ENCODE results near the gene LSM12. TPM values are rescaled to one million over a fixed set of nuclear protein-coding genes. Genes with fewer than 3 reads are reported as not detected.

The LSM12 gene
- polyA plus RNA-seq, 4 donors = 24.8 to 36.4 (median 28.2) TPM

Other genes starting within 250 kb of the LSM12 start
- gene MPP3, start 233.5 kb downstream of the LSM12 start, polyA plus RNA-seq = 1 to 10 TPM; 1.2 to 5.4 (median 2.6) TPM
- gene CD300LG, start 219.5 kb downstream of the LSM12 start, polyA plus RNA-seq = 1 to 10 TPM in 1 of 4 donors, under 1 TPM in 2, not detected in 1; 0.30 to 2.0 (median 0.81) TPM
- 1 to 10 TPM in 2 of 4 donors, under 1 TPM in 1, not detected in 1; 0.27 to 1.8 (median 1.1) TPM for gene MPP2, start 159.1 kb downstream of the LSM12 start, polyA plus RNA-seq
- 1 to 10 TPM in 1 of 4 donors, not detected in 3; 5.5 TPM for gene PPY, start 124.2 kb downstream of the LSM12 start, polyA plus RNA-seq
- gene PYY, start 112.7 kb downstream of the LSM12 start, polyA plus RNA-seq = 100 to 1,000 TPM in 1 of 4 donors, 10 to 100 TPM in 1, 1 to 10 TPM in 1, not detected in 1; 1.8 to 192 (median 10.5) TPM
- gene NAGS, start 62.0 kb downstream of the LSM12 start, polyA plus RNA-seq = 10 to 100 TPM; 16.8 to 58.6 (median 50.6) TPM
- gene TMEM101, start 51.7 kb downstream of the LSM12 start, polyA plus RNA-seq = 10 to 100 TPM; 11.3 to 47.5 (median 27.7) TPM
- 10 to 100 TPM; 17.6 to 69.2 (median 39.3) TPM for gene G6PC3, start 4.1 kb upstream of the LSM12 start, polyA plus RNA-seq
- gene HDAC5, start 57.0 kb upstream of the LSM12 start, polyA plus RNA-seq = 10 to 100 TPM; 10.1 to 39.9 (median 17.3) TPM
- 1 to 10 TPM in 3 of 4 donors, not detected in 1; 1.4 to 3.0 (median 2.3) TPM for gene HROB, start 75.3 kb upstream of the LSM12 start, polyA plus RNA-seq
- gene ASB16, start 104.0 kb upstream of the LSM12 start, polyA plus RNA-seq = 1 to 10 TPM in 1 of 4 donors, under 1 TPM in 1, not detected in 2; 0.15 to 2.5 TPM
- 10 to 100 TPM; 28.7 to 40.2 (median 32.3) TPM for gene TMUB2, start 120.3 kb upstream of the LSM12 start, polyA plus RNA-seq
- 10 to 100 TPM; 40.3 to 44.1 (median 43.1) TPM for gene ATXN7L3, start 133.2 kb upstream of the LSM12 start, polyA plus RNA-seq
- gene UBTF, start 153.0 kb upstream of the LSM12 start, polyA plus RNA-seq = 10 to 100 TPM; 32.7 to 61.8 (median 38.2) TPM
- 1 to 10 TPM in 1 of 4 donors, not detected in 3; 1.3 TPM for gene SLC4A1, start 201.5 kb upstream of the LSM12 start, polyA plus RNA-seq
- 1 to 10 TPM; 1.1 to 6.8 (median 3.8) TPM for gene RUNDC3A, start 241.9 kb upstream of the LSM12 start, polyA plus RNA-seq

Measured in small intestine (tissue), 4 donors.